Prostate gland (tissue), 2 donors: ENCODE data around the gene MAP2K1.

Experiments
- CTCF ChIP-seq, 4 experiments: fragments of 200-600 bp in 2 of 4; fragments of 450-650 bp in 2 of 4; sonication (generic) in 2 of 4; IDR thresholded peaks; 1 replicate in 3 of 4; 2 replicates in 1 of 4; pipeline ENCODE4 v1.5.1; 2016 to 2019; ENCODE audit warnings: antibody characterized with exemption in 4 of 4, mild to moderate bottlenecking in 2 of 4, moderate library complexity in 2 of 4
- POLR2A ChIP-seq: fragments of 450-650 bp; IDR thresholded peaks from one replicate; pipeline ENCODE4 v1.6.1; 2016; ENCODE audit warnings: antibody characterized with exemption, mild to moderate bottlenecking
- POLR2AphosphoS5 ChIP-seq: sonication (generic); formaldehyde crosslinking; IDR thresholded peaks from one replicate; pipeline ENCODE4 v1.6.1; 2017; ENCODE audit warnings: antibody characterized with exemption

- TF ChIP-seq CTCF (IDR thresholded peaks at IDR 0.05), result no peak
- no peak for TF ChIP-seq POLR2A
- TF ChIP-seq POLR2AphosphoS5, result no peak
These were observed 95.8 kb downstream of the MAP2K1 start for GRCh38 chr15:66482539-66482938.
